SK-N-SH (cell line): ENCODE results near the gene UBE3B. TPM values are rescaled to one million over a fixed set of nuclear protein-coding genes. Genes with fewer than 3 reads are reported as not detected.

Experiments
- CTCF ChIA-PET: fragments of 300-600, 350-600 bp; formaldehyde crosslinking; extraction: SDS; loops from one replicate; lab custom pipeline; 2021; lab: Yijun Ruan, JAX
- POLR2A ChIA-PET: fragments of 350-600 bp; sonication (Branson Sonifier 250); formaldehyde crosslinking; extraction: SDS; loops from one replicate; lab custom pipeline; 2020; ENCODE audit warnings: antibody characterized with exemption, inconsistent platforms; lab: Yijun Ruan, JAX
- DNase-seq: peaks from one replicate; pipeline ENCODE4 v3.0.0; 2012
- H2AFZ ChIP-seq: fragments of 200-600 bp; sonication (generic); 2 replicates; pipeline ENCODE4 v1.8.1; 2016; ENCODE audit warnings: antibody characterized with exemption, mild to moderate bottlenecking, low read depth
- H3F3A ChIP-seq: fragments of 200-600 bp; sonication (generic); replicated peaks from 2 replicates; pipeline ENCODE3; 2016; ENCODE audit warnings: antibody characterized with exemption, mild to moderate bottlenecking; ENCODE audit not compliant: insufficient read depth
- H3K27ac ChIP-seq, 2 experiments: fragments of 200-500 bp in 1 of 2; fragments of 200-600 bp in 1 of 2; sonication (Bioruptor generic) in 1 of 2; sonication (generic), shearing (Covaris generic) in 1 of 2; 2 replicates each; pipeline versions ENCODE4 v1.5.1 to v1.6.1; 2014 to 2016; ENCODE audit warnings: low read depth in 2 of 2, inconsistent platforms in 1 of 2, low read length in 1 of 2, mild to moderate bottlenecking in 1 of 2, mixed read lengths in 1 of 2
- H3K27me3 ChIP-seq: fragments of 200-600 bp; sonication (generic), shearing (Covaris generic); 2 replicates; pipeline ENCODE4 v1.6.1; 2016; ENCODE audit warnings: mixed run types; ENCODE audit not compliant: insufficient read depth
- H3K36me3 ChIP-seq, 2 experiments: fragments of 200-500 bp in 1 of 2; fragments of 200-600 bp in 1 of 2; sonication (Bioruptor generic) in 1 of 2; sonication (generic) in 1 of 2; replicated peaks in 1 of 2; 2 replicates each; pipeline versions ENCODE3 to v1.5.1; 2014 to 2016; ENCODE audit warnings: low read length in 1 of 2, mild to moderate bottlenecking in 1 of 2; ENCODE audit not compliant: insufficient read depth in 2 of 2, control insufficient read depth in 1 of 2
- H3K4me1 ChIP-seq, 2 experiments: fragments of 200-500 bp in 1 of 2; fragments of 200-600 bp in 1 of 2; sonication (Bioruptor generic) in 1 of 2; sonication (generic), shearing (Covaris generic) in 1 of 2; 2 replicates each; pipeline versions ENCODE4 v1.5.1 to v1.6.1; 2014 to 2016; ENCODE audit warnings: low read depth in 1 of 2, low read length in 1 of 2, mixed run types in 1 of 2; ENCODE audit not compliant: insufficient read depth in 2 of 2, control insufficient read depth in 1 of 2
- H3K4me2 ChIP-seq: fragments of 200-600 bp; sonication (generic), shearing (Covaris generic); 2 replicates; pipeline ENCODE4 v1.6.1; 2017; ENCODE audit warnings: mixed run types
- H3K4me3 ChIP-seq, 2 experiments: fragments of 200-500 bp in 1 of 2; fragments of 200-600 bp in 1 of 2; sonication (Bioruptor generic) in 1 of 2; sonication (generic), shearing (Covaris generic) in 1 of 2; 2 replicates each; pipeline versions ENCODE4 v1.5.1 to v1.8.1; 2014 to 2016; ENCODE audit warnings: low read depth in 2 of 2, inconsistent platforms in 1 of 2, low read length in 1 of 2, mild to moderate bottlenecking in 1 of 2, mixed read lengths in 1 of 2, moderate library complexity in 1 of 2
- H3K79me2 ChIP-seq: fragments of 200-600 bp; sonication (generic); 2 replicates; pipeline ENCODE4 v1.8.1; 2017; ENCODE audit warnings: mild to moderate bottlenecking; ENCODE audit not compliant: insufficient read depth
- H3K9ac ChIP-seq: fragments of 200-600 bp; sonication (generic); 2 replicates; pipeline ENCODE4 v1.6.1; 2017; ENCODE audit warnings: mixed run types
- H3K9me2 ChIP-seq: fragments of 200-600 bp; sonication (generic); 2 replicates; pipeline ENCODE4 v1.6.1; 2017; ENCODE audit warnings: mixed run types
- H3K9me3 ChIP-seq: fragments of 200-600 bp; sonication (generic); 2 replicates; pipeline ENCODE4 v1.6.1; 2017; ENCODE audit warnings: mixed run types, mild to moderate bottlenecking, moderate library complexity
- H4K20me1 ChIP-seq: fragments of 200-600 bp; sonication (generic); 2 replicates; pipeline ENCODE4 v1.6.1; 2017; ENCODE audit warnings: mild to moderate bottlenecking, mixed run types; ENCODE audit not compliant: insufficient read depth
- ELF1 ChIP-seq: IDR thresholded peaks from 2 replicates; pipeline ENCODE4 v1.4.0; 2012
- EP300 ChIP-seq, 2 experiments: IDR thresholded peaks; 2 replicates each; pipeline versions ENCODE4 v1.4.0 to v1.6.1; 2012; ENCODE audit warnings: borderline replicate concordance in 1 of 2, low read depth in 1 of 2, low read length in 1 of 2
- FOXJ3 ChIP-seq: sonication (generic); formaldehyde crosslinking; IDR thresholded peaks from 2 replicates; pipeline ENCODE4 v1.5.1; 2020; ENCODE audit warnings: mild to moderate bottlenecking, missing genetic modification reagents
- FOXM1 ChIP-seq: IDR thresholded peaks from 2 replicates; pipeline ENCODE4 v1.4.0; 2012; ENCODE audit warnings: low read depth, mild to moderate bottlenecking
- GABPA ChIP-seq: IDR thresholded peaks from 2 replicates; pipeline ENCODE4 v1.4.0; 2012; ENCODE audit warnings: low read depth, mild to moderate bottlenecking
- GATA2 ChIP-seq: sonication (generic); formaldehyde crosslinking; IDR thresholded peaks from 2 replicates; pipeline ENCODE4 v1.5.0; 2020; ENCODE audit warnings: mild to moderate bottlenecking, missing genetic modification reagents
- IRF3 ChIP-seq: fragments of 150-350 bp; IDR thresholded peaks from 2 replicates; pipeline ENCODE4 v1.6.1; 2016; ENCODE audit warnings: mild to moderate bottlenecking, low read depth, low read length
- MXI1 ChIP-seq: IDR thresholded peaks from 2 replicates; pipeline ENCODE4 v1.6.1; 2012; ENCODE audit warnings: mild to moderate bottlenecking, low read depth, low read length, improper control_type of control experiment
- POLR2AphosphoS5 ChIP-seq: IDR thresholded peaks from 2 replicates; pipeline ENCODE4 v1.6.1; 2012; ENCODE audit warnings: low read depth, low read length
- RAD21 ChIP-seq: IDR thresholded peaks from 2 replicates; pipeline ENCODE4 v1.6.1; 2012; ENCODE audit warnings: mild to moderate bottlenecking, low read length
- RCOR1 ChIP-seq: fragments of 150-350 bp; IDR thresholded peaks from 2 replicates; pipeline ENCODE4 v1.6.1; 2017; ENCODE audit warnings: antibody characterized with exemption, low read length
- RXRA ChIP-seq: IDR thresholded peaks from 2 replicates; pipeline ENCODE4 v1.4.0; 2012; ENCODE audit warnings: low read depth, mild to moderate bottlenecking, borderline replicate concordance
- SMC3 ChIP-seq: IDR thresholded peaks from 2 replicates; pipeline ENCODE4 v1.6.1; 2012; ENCODE audit warnings: low read depth, low read length, improper control_type of control experiment
- TAF1 ChIP-seq: IDR thresholded peaks from 2 replicates; pipeline ENCODE4 v1.6.1; 2012; ENCODE audit warnings: low read depth, mild to moderate bottlenecking, low read length, moderate library complexity, borderline replicate concordance
- TEAD4 ChIP-seq: IDR thresholded peaks from 2 replicates; pipeline ENCODE4 v1.4.0; 2012; ENCODE audit warnings: mild to moderate bottlenecking, borderline replicate concordance; ENCODE audit not compliant: insufficient read depth
- USF2 ChIP-seq: fragments of 150-350 bp; IDR thresholded peaks from 2 replicates; pipeline ENCODE4 v1.6.1; 2017; ENCODE audit warnings: antibody characterized with exemption, low read length, low read depth, borderline replicate concordance
- WGBS: methylation state at CpG from one replicate; pipeline ENCODE4 v1.1.6; 2017; ENCODE audit warnings: low lambda C conversion rate; 5-methylcytosine and 5-hydroxymethylcytosine counted together
- polyA plus RNA-seq, 3 experiments: library from polyadenylated mRNA; depleted of rRNA; stranded (reverse); fragments of >200 nt; gene quantifications; 2 replicates each; pipeline ENCODE4 v1.2.3, GENCODE V29; 2012
- TF ChIP-seq, protein P1 (sequence below): IDR thresholded peaks from 2 replicates; pipeline ENCODE4 v1.4.0; 2012; ENCODE audit warnings: low read depth

Gene UBE3B
- polyA plus RNA-seq, 1 of the 3 experiments (the other 2 are of a cell fraction) = 28.6 TPM

DNA sequence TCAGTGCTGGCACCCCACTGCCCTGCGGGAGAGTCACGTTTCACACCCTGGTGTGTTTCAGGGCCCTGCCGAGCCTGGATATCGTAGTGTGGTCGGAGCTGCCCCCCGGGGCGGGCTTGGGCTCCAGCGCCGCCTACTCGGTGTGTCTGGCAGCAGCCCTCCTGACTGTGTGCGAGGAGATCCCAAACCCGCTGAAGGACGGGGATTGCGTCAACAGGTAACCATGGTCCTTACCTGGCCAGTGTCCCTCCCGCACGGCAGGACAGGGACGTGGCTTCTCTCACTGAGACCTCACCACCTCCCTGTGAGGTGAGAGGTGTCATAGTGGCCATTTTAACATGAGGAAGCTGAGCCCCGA is 103.9 kb downstream of the UBE3B start:
- TF ChIP-seq MXI1 (no peak), RCOR1 (no peak)
- H4K20me1 ChIP-seq = no peaks in the 10 kb centered on the region
- no peaks in the 10 kb centered on the region for H3K9me3 ChIP-seq
- peaks cover 0 to 4% of the 10 kb centered on the region in 2 experiments; a peak in 1 of 4 replicates for H3K4me1 ChIP-seq
- no peak for DNase-seq
- H3K4me3 ChIP-seq = no peak overlapping the region
- no peaks in the 10 kb centered on the region for H3K79me2 ChIP-seq
- H2AFZ ChIP-seq = no peak overlapping the region
- H3K4me2 ChIP-seq = no peak overlapping the region
- no peaks in the 10 kb centered on the region for H3K9me2 ChIP-seq
- no peak overlapping the region for H3K27ac ChIP-seq
- no peak overlapping the region for H3K9ac ChIP-seq
- H3K36me3 ChIP-seq = peaks cover 10 to 33% of the 10 kb centered on the region in 2 experiments
- H3K27me3 ChIP-seq = no peaks in the 10 kb centered on the region
- POLR2A ChIA-PET = no interaction called here
- CTCF ChIA-PET = interaction anchor here (0.6 to 1.3 kb wide), 3 partner anchors 62 to 153 kb away, joined by 3 to 5 read pairs (median 3); no protein-coding TSS in a partner anchor
- no peaks in the 10 kb centered on the region for H3F3A ChIP-seq
- 94% methylated on average over 4 of the region's 18 CpGs for WGBS

- Histone ChIP-seq H4K20me1 (no peaks in the 10 kb centered on the region), H3K27ac (no peak overlapping the region), H3K4me1 (peaks cover 0 to 4% of the 10 kb centered on the region in 2 experiments; a peak in 1 of 4 replicates), H3K9me3 (no peaks in the 10 kb centered on the region), H2AFZ (no peak overlapping the region), H3K4me2 (no peak overlapping the region), H3K27me3 (no peaks in the 10 kb centered on the region), H3K79me2 (no peaks in the 10 kb centered on the region), H3K36me3 (peaks cover 8 to 36% of the 10 kb centered on the region in 2 experiments), H3K9me2 (no peaks in the 10 kb centered on the region), H3F3A (no peaks in the 10 kb centered on the region), H3K9ac (no peak overlapping the region), H3K4me3 (no peak overlapping the region)
- DNase-seq = no peak
- TF ChIP-seq POLR2AphosphoS5 = no peak
- WGBS = 95% methylated on average over 8 of the region's 8 CpGs
- ChIA-PET POLR2A (no interaction called here), CTCF (interaction anchor here (0.6 to 1.4 kb wide), 3 partner anchors 63 to 154 kb away, joined by 3 to 5 read pairs (median 3); no protein-coding TSS in a partner anchor)
Observed at GRCh38 chr12:109581856-109582255, 104.4 kb downstream of the UBE3B start.

- H3K4me1 ChIP-seq = peaks cover 0 to 4% of the 10 kb centered on the region in 2 experiments; a peak in 1 of 4 replicates
- TF ChIP-seq FOXJ3 (no peak), USF2 (no peak), TAF1 (no peak), RAD21 (no peak; the same call in 1 of the 2 replicates), IRF3 (no peak), GABPA (no peak), RCOR1 (no peak), RXRA (no peak), SMC3 (no peak), EP300 (IDR thresholded peaks at IDR 0.05; ENCODE audit: borderline replicate concordance in 1 of 2, low read depth in 1 of 2, low read length in 1 of 2) (no peak), GATA2 (CRISPR knock-in tag) (no peak), FOXM1 (no peak), ELF1 (no peak), TEAD4 (no peak)
- TF ChIP-seq, protein P1, sequence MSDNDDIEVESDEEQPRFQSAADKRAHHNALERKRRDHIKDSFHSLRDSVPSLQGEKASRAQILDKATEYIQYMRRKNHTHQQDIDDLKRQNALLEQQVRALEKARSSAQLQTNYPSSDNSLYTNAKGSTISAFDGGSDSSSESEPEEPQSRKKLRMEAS = no peak
- peak; percentile 46 for DNase-seq
- H3K36me3 ChIP-seq = peaks cover 0 to 31% of the 10 kb centered on the region in 2 experiments
- H3F3A ChIP-seq = no peaks in the 10 kb centered on the region
- no peaks in the 10 kb centered on the region for H3K9me2 ChIP-seq
- no peaks in the 10 kb centered on the region for H3K27me3 ChIP-seq
- no peaks in the 10 kb centered on the region for H4K20me1 ChIP-seq
- H2AFZ ChIP-seq = no peak overlapping the region
- no peak overlapping the region for H3K4me2 ChIP-seq
- POLR2A ChIA-PET = interaction anchor here (0.7 kb wide), 2 partner anchors 55 to 263 kb away, joined by 3 to 4 read pairs; no protein-coding TSS in a partner anchor
- H3K4me3 ChIP-seq = no peak overlapping the region
- no peak overlapping the region for H3K27ac ChIP-seq
- 92% methylated on average over 4 of the region's 5 CpGs for WGBS
- H3K79me2 ChIP-seq = no peaks in the 10 kb centered on the region
- no peaks in the 10 kb centered on the region for H3K9me3 ChIP-seq
- no peak overlapping the region for H3K9ac ChIP-seq
- CTCF ChIA-PET = interaction anchor here (1.3 to 1.5 kb wide), 3 partner anchors 8 to 154 kb away, joined by 3 read pairs; no protein-coding TSS in a partner anchor
Observed at GRCh38 chr12:109582636-109583035, 105.2 kb downstream of the UBE3B start.
